GM20431 (cell line): Measurements from ENCODE around the gene MLYCD.

Source experiments
- in situ Hi-C: fragments of 300-500 bp; cut with MseI, MboI; formaldehyde crosslinking; loops from one replicate; pipeline ENCODE4 v1.15.0; 2020; ENCODE audit warnings: low sequenced_read_pairs; ENCODE audit not compliant: unreplicated experiment

The MLYCD gene

DNA sequence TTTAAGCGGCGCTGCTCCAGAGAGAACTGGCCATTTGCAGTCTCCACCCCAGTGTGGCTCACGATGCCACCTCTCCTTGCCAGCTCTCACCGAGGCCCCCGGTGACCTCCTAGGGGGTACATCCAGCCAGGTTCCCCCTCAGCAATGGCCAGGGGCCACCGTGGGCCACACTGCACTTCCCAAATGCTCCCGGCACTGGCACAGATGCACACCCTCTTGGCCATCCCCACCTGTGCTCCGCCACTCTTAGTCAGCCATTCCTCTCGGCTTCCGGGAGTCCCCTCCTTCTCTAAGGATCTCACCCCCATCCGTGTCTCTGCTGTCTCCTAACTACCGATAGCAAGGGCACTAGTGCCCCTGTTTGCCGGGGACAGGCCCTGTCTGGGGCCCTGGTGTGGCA, 25.8 kb downstream of the MLYCD start:
- in situ Hi-C loops: no loop called here

DNA sequence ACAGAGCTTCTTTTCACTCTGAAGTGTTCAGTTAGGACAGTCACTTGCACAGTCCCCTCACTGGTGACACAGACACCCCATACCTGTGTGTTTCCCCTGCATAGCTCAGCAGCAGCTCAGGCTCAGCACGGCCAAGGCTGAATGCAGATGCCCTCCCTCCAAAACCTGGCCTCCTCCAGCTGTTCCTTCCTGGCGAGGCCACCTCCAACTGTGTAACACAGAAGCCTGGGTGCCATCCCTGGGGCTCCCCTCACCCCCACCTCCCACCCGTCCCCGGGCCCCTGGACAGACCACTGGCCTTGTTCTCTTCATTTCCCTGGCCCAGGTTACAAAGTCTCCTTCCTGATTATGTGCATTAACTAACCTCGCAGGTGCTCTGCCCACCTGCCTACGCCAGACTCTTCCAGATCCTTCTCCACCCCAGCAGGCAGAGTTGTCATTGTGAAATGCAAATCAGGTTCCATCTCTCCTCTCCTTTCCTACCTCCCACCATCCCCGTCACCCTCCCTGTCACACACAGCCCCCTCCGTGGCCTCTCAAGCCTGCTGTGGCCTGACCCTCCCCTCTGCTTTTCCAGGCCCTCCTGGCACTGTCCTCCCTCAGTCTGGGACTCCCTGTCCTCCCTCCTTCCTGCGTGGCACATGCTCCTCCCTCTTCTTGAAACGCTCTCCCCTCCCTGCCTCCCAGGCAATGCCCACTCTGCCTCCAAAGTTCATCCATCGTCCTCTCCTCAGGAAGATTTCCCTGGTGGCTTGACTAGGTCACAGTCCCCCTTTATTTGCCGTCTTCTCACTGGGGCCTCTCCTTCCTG, 26.4 kb downstream of the MLYCD start:
- in situ Hi-C loops: no loop called here

DNA sequence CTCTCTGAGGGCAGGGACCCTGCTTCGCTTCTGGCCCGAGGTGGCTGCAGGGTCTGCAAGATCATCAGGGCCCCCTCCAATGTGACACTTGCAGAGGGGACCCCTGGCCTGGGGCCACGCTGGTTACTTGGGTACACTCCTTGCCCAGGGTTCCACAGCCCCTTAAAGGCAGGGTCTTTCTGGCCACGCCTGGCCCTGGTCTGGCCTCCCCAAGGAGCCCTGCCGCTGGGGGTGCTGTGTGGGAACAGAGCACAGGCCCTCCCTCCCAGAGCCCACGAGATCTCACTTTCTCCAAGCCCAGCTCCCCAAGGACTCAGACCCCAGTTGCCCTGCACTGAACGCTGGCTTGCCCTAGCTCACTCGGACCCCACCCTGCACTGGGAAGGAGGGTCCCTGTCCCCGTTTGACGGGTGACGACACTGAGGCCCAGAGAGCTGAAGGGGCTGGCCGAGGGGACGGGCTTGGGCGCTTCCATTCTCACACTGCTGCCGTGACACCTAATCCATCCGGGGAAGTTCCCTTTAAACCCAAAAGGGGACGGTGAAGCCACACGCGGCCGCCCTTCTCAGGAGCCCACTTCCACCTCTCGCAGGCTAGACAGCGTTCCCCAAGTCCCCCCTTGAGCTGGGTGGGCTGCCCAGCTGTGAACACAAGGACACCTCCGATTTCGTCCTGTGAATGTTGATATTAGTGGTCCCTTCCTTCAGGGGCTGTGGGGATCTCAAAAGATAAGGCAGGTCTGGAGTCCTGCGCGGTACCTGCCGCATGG, 27.2 kb downstream of the MLYCD start:
- in situ Hi-C loops: no loop called here

DNA sequence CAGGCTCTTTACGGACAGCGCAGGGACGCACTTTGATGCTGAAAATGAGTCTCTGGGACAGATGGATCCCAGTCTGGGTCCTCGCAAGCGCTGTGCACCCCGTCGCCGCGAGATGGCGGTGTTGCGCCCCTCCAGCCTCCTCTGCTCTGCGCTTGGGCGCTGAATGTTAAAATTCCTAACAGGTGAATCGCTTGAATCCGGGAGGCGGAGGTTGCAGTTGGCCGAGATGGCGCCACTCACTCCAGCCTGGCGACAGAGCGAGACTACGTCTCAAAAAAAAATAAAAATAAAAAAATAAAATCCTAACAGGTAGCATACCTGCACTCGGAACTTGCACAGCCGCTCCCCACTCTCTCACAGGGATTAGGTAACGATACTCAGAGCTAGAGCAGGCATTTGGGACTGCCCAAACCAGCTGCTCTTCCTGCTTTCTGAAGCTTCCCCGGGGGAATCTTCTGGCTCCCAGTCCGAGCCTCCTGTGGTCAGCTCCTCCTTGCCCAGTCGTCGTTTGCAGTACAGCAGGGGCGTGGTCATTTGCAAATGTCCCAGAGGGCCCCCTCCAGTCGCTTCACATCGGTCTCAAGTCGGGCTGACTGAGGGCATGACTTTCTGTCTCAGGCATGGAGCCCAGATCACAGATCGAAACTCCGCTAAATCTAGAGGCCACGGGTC, 27.9 kb downstream of the MLYCD start:
- in situ Hi-C loops: no loop called here

DNA sequence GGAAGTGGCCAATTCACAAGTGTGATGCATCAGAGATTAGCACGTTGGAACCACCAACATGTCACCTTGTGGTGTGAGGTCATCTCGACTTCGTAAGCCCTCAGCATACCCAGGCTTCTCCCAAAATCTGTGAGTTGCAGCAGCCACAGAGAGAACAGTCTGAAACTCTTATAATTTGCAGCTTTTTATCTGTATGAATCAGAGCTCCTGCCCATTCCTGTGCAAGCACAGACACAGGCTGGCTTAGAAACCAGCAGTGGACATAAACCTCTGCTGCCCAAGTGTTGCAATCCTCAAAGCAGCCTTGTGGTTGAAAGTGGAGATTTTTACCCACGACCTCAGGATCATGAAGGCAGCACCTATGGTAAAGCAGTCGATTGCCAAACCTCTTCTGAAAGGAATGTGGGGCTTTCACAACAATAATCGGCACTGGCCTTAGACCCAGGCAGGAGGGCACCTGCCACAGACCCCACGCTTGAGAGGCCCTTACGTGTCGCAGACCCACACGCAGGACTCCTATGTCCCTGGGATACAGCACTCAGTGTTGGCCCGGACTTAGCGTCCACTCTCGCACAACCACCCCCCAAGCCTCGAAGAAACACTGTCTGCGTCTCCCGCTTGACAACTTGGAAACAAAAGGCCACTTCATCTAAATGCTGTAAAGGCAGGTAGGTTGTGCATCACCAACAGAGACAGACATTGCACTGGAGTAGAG, 29.6 kb downstream of the MLYCD start:
- in situ Hi-C loops: no loop called here

DNA sequence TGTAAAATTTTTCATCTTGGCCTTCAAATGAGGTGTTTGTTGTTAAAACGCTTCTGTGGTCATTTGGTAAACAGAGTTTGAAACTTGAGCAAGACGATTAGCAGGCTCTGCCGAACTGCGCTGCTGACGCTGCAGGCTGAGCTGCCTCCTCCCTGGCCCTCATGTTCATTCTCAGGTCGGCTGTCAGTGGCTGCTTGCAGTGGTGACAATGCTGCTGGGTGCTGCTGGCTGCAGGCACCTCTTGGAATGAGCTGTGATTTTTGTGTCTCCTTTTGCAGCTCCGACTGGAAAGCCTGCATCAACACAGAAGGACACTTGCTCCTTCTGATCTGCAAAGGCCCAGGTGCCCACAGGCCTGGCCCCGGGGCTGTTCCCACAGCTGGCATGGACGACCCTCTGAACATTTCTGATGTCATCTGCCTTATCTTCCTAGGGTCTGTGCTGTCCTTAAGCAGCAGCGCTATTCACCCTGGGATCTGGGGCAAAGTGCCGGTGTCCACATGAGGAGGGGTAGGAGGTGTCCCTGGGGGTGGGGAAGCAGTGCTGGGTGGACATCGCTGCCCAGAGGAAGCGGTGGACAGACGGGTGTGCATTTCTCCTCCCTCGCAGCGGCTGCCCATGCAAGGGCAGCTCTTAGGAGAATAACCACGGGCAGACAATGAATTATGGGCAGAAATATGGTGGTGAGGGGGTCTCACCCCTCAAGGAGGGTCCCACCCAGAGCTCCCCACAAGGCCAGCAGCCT, 31.1 kb downstream of the MLYCD start:
- in situ Hi-C loops: no loop called here

DNA sequence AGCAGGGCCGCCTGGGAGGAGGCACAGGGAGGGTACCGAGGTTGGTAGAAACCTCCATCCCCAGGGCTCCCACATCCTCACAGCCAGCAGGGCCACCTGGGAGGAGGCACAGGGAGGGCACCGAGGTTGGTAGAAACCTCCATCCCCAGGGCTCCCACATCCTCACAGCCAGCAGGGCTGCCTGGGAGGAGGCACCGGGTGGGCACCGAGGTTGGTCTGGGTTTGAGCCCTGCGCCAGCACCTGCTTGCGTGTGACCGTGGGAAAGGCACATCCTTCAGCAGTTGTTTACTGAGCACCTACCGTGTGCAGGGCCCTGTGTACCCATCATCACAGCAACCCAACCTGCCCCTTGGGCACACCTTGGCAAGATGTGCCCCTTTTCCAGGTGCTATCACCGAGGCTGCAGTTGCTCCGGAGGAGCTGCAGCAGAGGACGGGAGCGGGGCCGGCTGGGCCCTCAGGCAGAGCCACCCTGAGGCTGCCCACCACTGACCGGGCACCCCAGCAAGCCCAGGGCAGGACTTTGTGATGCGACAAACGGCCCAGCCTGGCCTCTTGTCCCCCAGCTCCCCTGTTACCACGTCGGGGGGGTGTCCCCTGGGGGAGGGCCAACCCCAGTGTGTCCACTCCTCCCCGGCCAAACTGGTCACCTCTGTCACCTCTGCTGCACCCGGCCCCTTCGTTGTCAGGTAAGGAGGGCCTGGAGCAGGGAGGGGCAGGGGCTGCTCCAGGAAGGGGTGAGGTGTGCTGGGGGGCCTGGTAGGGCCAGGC, 32.0 kb downstream of the MLYCD start:
- in situ Hi-C loops: no loop called here

DNA sequence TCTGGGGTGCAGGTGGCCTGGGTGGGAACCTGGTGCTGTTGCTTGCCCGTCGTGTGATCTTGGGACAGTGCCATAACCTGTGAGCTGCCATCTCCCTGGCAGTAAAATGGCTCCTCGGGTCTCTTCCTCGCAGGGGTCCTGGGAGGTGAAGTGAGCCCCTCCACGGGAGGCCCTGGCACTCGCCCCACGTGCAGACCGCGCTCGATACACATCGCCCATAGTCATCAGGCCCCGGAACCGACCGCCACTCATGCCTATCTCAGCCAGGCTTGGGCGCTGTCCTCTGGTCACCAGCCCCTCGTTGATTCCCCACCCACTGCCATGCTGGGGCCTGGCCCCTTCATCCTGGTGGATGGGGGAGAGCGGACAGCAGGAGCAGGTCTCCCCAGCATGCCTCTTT, 32.6 kb downstream of the MLYCD start:
- in situ Hi-C loops: no loop called here

DNA sequence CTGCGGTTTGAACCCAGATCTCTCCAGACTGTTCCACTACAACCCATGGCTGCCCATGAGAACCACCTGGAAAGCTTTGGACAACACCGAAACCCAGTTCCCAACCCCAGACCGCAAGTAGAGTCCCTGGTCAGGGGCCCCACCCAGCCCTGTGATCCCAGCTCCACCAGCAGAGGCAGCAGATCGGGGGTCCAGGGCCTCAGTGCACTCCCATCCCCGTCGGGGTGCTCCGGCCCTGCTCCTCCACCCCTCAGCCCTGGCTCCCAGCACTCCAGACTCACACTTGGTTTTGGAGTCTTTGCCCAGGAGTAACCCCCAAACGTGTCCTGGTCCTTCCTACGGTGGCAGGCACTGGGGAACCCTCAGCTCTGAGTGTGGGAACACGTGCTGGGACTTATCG, 33.4 kb downstream of the MLYCD start:
- in situ Hi-C loops: no loop called here

DNA sequence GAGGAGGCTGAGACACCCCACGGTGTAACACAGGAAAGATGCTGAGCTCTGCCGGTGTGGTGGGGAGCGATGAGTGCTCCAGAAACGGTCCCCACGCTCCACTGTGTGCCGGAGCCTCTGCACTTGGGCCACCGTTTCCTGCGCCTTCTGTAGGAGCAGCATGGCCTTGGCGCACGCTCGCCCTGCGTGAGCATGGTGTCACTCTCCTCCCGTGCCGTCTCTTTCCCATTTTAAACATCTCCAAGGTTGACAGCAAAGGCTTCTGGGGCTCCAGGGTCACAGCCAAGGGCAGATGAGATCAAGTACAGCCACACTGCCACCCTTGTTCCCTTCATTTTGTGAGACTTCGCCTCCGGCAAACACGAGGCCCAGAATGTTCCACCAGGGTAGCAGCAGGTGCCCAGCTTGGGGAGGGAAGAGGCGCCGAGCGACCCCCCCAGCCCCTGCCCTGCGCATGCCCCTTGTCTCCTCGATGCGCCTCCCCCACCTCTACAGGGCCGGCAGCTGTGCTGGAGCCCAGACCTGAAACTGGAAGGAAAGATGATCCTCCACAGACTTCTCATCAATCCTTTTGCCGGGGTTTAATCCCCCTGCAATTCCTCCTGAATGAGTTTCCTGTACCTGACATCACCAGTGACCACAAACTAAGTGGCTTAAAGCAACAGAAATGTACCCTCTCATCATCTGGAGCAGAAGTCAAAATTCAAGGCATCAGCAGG, 34.2 kb downstream of the MLYCD start:
- in situ Hi-C loops: no loop called here

DNA sequence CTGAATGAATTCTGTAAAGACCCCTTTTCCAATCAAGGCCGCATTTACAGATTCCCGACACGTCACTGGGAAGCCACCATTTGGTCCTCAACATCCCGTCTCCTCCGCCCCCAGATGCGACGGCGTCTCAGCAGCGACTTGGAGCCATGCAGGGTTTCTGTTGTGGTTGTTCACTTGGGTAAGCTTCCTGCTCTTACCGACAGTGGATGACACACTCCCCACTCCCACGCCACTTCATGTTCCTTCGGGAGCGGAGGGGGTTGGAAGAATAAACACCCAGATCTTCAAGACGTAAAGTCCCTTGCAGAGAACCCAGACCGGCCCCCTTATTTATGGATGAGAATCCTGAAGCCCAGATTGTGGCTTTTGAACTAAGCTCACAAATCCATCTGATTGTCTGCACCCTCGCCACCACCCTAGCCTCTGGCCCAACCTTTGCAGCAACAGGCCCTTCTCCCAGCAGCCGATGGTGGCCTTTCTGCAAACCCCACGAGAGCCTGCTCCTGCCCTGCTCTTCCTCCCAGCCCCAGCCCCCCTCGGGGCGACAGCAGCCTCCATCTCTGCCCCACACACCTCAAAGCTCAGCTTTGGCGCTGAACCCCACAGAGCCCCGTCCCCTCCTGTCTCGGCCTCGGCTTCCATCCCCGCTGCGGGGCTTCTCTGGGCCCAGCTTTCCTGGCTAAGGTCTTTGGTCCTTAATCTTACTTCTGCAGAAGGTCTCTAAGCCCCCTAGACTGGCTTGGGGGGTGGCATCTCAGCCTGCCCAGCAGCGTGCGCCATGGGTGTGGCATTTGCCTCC, 35.2 kb downstream of the MLYCD start:
- in situ Hi-C loops: no loop called here

DNA sequence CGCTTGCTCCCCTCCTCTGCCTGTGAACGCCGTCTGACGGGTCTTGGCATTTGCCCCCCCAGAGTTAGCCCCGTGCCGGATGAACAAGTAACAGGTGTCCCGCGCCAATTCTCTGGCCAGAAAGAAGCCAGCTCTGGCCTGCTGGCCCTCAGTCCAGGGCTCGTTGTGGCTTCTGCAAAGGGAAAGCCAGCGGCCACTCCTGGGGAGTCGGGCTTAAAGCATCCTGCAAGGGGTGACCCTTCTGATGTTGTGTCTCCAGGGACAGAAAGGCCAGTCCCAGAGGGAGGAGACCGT, 35.7 kb downstream of the MLYCD start:
- in situ Hi-C loops: no loop called here

DNA sequence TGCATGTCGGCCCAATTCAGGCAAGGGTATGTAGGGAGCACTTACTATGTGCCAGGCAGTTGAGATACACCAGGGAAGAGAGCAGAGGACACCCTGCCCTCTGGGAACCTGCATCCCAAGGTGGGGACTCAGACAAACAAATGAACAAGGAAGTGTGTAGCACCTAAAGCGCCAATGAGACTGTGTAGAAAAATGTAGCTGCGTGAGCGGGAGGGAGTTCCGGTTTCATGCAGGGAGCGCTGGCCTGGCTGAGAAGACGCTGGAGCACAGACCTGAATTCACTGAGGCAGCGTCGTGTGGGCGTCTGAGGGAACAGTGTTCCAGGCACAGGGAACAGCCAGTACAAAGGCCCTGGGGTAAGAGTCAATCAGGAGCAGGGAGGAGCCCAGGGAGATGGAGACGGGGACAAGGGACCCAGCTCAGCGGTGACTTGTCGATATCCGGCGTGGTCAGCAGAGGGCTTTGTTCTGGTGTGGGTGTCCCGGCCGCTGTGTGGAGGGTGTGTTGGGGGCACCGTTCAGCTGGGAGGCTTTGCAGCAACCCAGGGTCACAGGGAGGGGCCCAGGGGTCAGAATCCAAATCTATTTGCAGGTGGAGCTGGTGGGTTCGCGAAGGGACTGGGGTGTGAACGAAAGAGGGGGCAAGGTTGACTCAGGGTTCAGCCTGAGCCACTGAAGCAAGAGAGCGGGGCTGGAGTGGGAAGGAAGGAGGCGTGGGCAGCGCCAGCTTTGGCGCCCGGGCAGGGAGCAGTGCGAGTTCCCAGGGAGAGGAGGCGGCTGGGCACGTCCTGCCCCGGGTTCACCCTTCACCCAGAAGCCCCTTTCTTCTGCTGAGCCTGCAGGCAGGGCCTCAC, 36.3 kb downstream of the MLYCD start:
- in situ Hi-C loops: no loop called here

DNA sequence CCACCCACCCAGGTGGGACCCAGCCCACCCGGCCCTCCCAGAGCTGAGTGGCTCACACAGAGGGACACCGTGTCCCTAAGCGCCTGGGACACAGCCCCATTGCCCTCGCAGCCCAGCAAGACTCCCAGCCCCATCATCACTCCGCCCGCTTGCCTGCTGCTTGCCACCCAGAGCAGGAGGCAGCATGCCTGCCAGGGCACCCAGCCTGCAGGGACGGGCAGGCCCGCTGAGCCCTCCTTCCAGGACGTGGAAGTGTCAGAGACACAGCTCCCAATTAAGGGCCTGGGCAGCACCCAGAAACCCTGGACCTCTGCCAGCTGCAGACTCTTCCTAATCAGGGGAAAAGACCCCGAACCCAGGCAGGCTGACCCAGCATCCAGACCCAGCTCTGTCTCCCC, 36.9 kb downstream of the MLYCD start:
- in situ Hi-C loops: no loop called here

DNA sequence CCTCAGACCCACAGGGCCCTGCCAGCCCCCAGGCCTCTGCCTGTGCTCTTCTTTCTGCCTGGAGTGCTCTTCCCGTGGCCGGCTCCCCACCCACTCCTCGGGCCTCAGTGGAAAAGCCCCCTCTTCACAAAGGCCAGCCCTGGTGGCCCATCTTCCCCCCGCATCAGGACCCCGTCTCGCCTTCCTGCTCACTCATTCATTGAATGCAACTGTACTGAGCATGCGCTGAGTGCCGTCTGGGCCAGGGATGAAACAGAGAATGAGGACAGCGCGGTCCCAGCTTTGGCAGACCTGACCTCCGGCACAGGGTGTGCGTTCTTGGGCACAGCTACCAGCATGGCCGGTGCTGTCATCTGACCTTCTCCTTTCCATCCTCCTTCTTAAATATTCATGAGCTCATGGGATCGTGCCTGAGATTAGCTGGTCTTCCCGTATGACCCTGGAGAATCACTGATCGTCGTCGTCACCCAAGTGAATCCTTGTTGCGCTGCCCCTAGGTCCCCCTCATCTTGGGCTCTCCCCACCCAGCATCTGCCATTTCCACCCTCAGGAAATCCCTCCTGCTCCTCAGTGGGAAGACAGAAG, 37.8 kb downstream of the MLYCD start:
- in situ Hi-C loops: no loop called here

DNA sequence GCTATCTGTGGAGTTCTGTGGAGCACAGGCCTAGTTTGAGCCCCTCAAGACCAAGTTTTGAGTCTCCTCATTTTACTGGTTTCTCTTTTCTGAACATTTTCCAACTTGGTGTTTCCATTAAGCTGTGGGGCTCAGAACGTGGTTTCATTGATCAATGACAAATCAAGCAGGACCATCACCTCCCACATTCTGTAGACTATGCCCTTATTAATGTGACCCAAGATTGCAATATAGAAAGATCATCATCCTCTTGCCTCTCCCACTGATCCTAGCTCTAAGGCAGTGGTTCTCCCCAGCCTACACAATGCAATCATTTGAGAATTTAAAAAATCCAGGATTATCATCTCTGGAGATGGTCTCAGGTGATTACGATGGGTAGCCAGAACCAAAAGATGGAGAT, 38.4 kb downstream of the MLYCD start:
- in situ Hi-C loops: no loop called here
